Measurements from ENCODE around the gene TMEM184B. TPM values are rescaled to one million over a fixed set of nuclear protein-coding genes. Genes with fewer than 3 reads are reported as not detected.

TMEM184B gene
- total and polyA plus RNA-seq, 2 of the 8 experiments (the other 6 are each of a cell fraction or from before 2014, with no cell fraction given) = 41.6 to 81.0 TPM

DNA sequence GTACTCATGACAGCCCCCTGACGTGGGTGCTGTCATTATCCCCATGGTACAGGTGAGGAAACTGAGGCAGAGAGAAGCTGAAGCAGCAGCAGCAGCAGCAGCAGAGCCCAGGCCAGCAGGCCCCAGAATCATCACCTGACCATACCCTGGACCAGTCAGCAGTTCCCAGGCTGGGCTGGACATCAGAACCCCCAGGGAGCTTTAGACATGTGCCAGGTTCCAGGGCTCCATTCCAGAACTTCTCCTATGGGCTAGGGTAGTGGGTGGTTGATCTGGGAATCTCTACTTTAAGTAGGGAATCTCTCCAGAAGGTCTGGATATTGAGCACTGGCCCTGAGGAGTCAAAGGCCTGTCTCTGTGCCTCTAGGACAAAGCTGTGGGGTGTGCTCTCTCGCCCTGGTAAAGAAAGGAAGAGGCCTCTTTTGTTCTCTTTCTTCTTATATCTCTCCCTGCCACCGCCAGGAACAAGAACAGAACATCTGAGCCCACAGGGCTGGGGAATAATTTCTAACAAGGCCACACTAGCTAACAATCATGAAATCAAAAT, 44.4 kb downstream of the TMEM184B start:
- Histone ChIP-seq H3K18ac (ENCODE audit: extremely low read depth, low read length) (no peak overlapping the region), H3K9me3 (ENCODE audit: insufficient read depth in 2 of 2, low read depth in 1 of 2, low read length in 1 of 2) (no peaks in the 10 kb centered on the region), H3K4ac (replicated peaks; ENCODE audit: insufficient read length, low read depth, low read length) (no peak overlapping the region), H3K27ac (ENCODE audit: low read depth, low read length) (no peak overlapping the region), H2AFZ (ENCODE audit: low read length) (no peak overlapping the region), H2BK20ac (ENCODE audit: low read length) (no peak overlapping the region), H4K20me1 (replicated peaks in 1 of 2; ENCODE audit: control insufficient read depth in 1 of 2, insufficient read depth in 2 of 2, low read length in 2 of 2) (peaks cover 0 to 11% of the 10 kb centered on the region in 2 experiments), H3K23ac (ENCODE audit: insufficient read length) (no peak overlapping the region), H2BK120ac (replicated peaks; ENCODE audit: low read depth, low read length) (no peak overlapping the region), H3K36me3 (ENCODE audit: control insufficient read depth in 2 of 4, insufficient read depth in 4 of 4, low read length in 3 of 4) (peaks cover 0 to 28% (median 16%) of the 10 kb centered on the region in 4 experiments; a peak in 6 of 8 replicates), H3K79me2 (ENCODE audit: control insufficient read depth in 1 of 2, insufficient read depth in 2 of 2, low read length in 2 of 2) (no peaks in the 10 kb centered on the region), H3K4me1 (replicated peaks in 1 of 4; ENCODE audit: control insufficient read depth in 3 of 4, insufficient read depth in 4 of 4, low read length in 3 of 4) (no peaks in the 10 kb centered on the region; a peak in 1 of 7 replicates), H3K27me3 (replicated peaks in 1 of 4; ENCODE audit: control insufficient read depth in 3 of 4, extremely low read depth in 1 of 4, insufficient read depth in 3 of 4, low read length in 3 of 4) (no peaks in the 10 kb centered on the region; a peak in 1 of 7 replicates), H3K9ac (replicated peaks in 1 of 4; ENCODE audit: extremely low read depth in 1 of 4, low read depth in 3 of 4, low read length in 3 of 4) (no peak overlapping the region), H2BK5ac (ENCODE audit: low read depth, low read length) (no peak overlapping the region), H3K23me2 (ENCODE audit: low read depth, low read length) (no peaks in the 10 kb centered on the region), H4K8ac (ENCODE audit: extremely low read depth, insufficient read depth, low read length) (no peak overlapping the region), H2BK12ac (ENCODE audit: low read depth, low read length) (no peak overlapping the region), H4K91ac (replicated peaks; ENCODE audit: insufficient read length, low read length) (no peak overlapping the region), H4K5ac (ENCODE audit: insufficient read length, low read depth, low read length) (no peak overlapping the region), H2BK15ac (ENCODE audit: low read length) (no peak overlapping the region), H2AK5ac (ENCODE audit: low read depth, low read length) (no peak overlapping the region), H3K4me3 (ENCODE audit: extremely low read depth in 1 of 4, insufficient read depth in 2 of 4, low read depth in 3 of 4, low read length in 4 of 4) (no peak overlapping the region), H3K4me2 (ENCODE audit: insufficient read depth in 1 of 2, low read depth in 2 of 2, low read length in 2 of 2) (no peak overlapping the region), H3K56ac (replicated peaks; ENCODE audit: insufficient read length, low read depth, low read length) (no peak overlapping the region), H3K79me1 (ENCODE audit: low read depth, low read length) (no peaks in the 10 kb centered on the region), H3K14ac (ENCODE audit: insufficient read length) (no peak overlapping the region)
- no peak for DNase-seq (ENCODE audit: low read depth in 1 of 2, low spot score in 2 of 2)
- ChIA-PET POLR2A (ENCODE audit: partially characterized antibody) (interaction anchor here (1.0 to 1.8 kb wide), 4 partner anchors 8 to 88 kb away, joined by 3 to 5 read pairs (median 4); no protein-coding TSS in a partner anchor), CTCF (ENCODE audit: partially characterized antibody) (interaction anchor here (0.6 to 4.2 kb wide), 12 partner anchors 9 to 535 kb away, joined by 3 to 24 read pairs (median 4); no protein-coding TSS in a partner anchor)
- 72% methylated on average over 3 of the region's 3 CpGs; no CpG with 5 or more reads in 1 of the 2 experiments for WGBS, 2 experiments (ENCODE audit: extremely low coverage in 1 of 2, insufficient coverage in 1 of 2, insufficient read length in 1 of 2, insufficient replicate concordance in 2 of 2, low coverage in 1 of 2, low lambda C conversion rate in 2 of 2, missing lambda C conversion rate in 1 of 2)
- no peak for FAIRE-seq
- no peak for TF ChIP-seq JUND (IDR thresholded peaks at IDR 0.05; ENCODE audit: low read length)
- TF ChIP-seq TEAD4 (IDR thresholded peaks at IDR 0.05; ENCODE audit: low read depth, low read length) = no peak
